Parathyroid adenoma (tissue), 2 donors: ENCODE results near the gene EDNRA.

Source experiments
- H2AFZ ChIP-seq: fragments of 300-600 bp; sonication (generic); one replicate; pipeline ENCODE4 v1.7.0; 2017; ENCODE audit warnings: antibody characterized with exemption, mild to moderate bottlenecking
- H3K27ac ChIP-seq: fragments of 300-600 bp; sonication (generic); one replicate; pipeline ENCODE4 v1.7.0; 2017
- H3K27me3 ChIP-seq: fragments of 300-600 bp; sonication (generic); one replicate; pipeline ENCODE4 v1.7.0; 2017; ENCODE audit warnings: low read length; ENCODE audit not compliant: control insufficient read depth, insufficient read depth
- H3K36me3 ChIP-seq: fragments of 300-600 bp; sonication (generic); one replicate; pipeline ENCODE4 v1.7.0; 2017; ENCODE audit warnings: low read length; ENCODE audit not compliant: control insufficient read depth, insufficient read depth
- H3K4me1 ChIP-seq: fragments of 300-600 bp; sonication (generic); one replicate; pipeline ENCODE4 v1.7.0; 2017; ENCODE audit warnings: control low read depth
- H3K4me2 ChIP-seq: fragments of 300-600 bp; sonication (generic); one replicate; pipeline ENCODE4 v1.7.0; 2017; ENCODE audit warnings: low read length
- H3K4me3 ChIP-seq: fragments of 300-600 bp; sonication (generic); one replicate; pipeline ENCODE4 v1.7.0; 2017; ENCODE audit warnings: low read depth, low read length
- H3K79me2 ChIP-seq: fragments of 300-600 bp; sonication (generic); one replicate; pipeline ENCODE4 v1.7.0; 2017; ENCODE audit warnings: control low read depth
- H3K9ac ChIP-seq: fragments of 300-600 bp; sonication (generic); one replicate; pipeline ENCODE4 v1.7.0; 2017; ENCODE audit warnings: mild to moderate bottlenecking
- H3K9me3 ChIP-seq: fragments of 300-600 bp; sonication (generic); one replicate; pipeline ENCODE4 v1.7.0; 2017; ENCODE audit warnings: low read length; ENCODE audit not compliant: control insufficient read depth
- CTCF ChIP-seq: fragments of 300-600 bp; sonication (generic); IDR thresholded peaks from one replicate; pipeline ENCODE4 v1.7.0; 2017; ENCODE audit warnings: antibody characterized with exemption, mild to moderate bottlenecking
- donor health status: primary hyperparathyroidism.

EDNRA gene

GRCh38 chr4:147539959-147540358 lies 59.1 kb downstream of the EDNRA start:
- Histone ChIP-seq H3K79me2 (no peaks in the 10 kb centered on the region), H2AFZ (no peak overlapping the region), H3K4me2 (no peak overlapping the region), H3K4me1 (peaks cover 2% of the 10 kb centered on the region), H3K4me3 (no peak overlapping the region), H3K36me3 (no peaks in the 10 kb centered on the region), H3K27me3 (no peaks in the 10 kb centered on the region), H3K9me3 (no peaks in the 10 kb centered on the region), H3K9ac (no peak overlapping the region), H3K27ac (no peak overlapping the region)
- no peak for TF ChIP-seq CTCF

- no peak overlapping the region for H3K9ac ChIP-seq
- H3K27me3 ChIP-seq = no peaks in the 10 kb centered on the region
- H3K4me1 ChIP-seq = no peaks in the 10 kb centered on the region
- H3K9me3 ChIP-seq = no peaks in the 10 kb centered on the region
- no peak overlapping the region for H3K4me3 ChIP-seq
- H3K79me2 ChIP-seq = no peaks in the 10 kb centered on the region
- no peak overlapping the region for H2AFZ ChIP-seq
- no peak overlapping the region for H3K27ac ChIP-seq
- no peak overlapping the region for H3K4me2 ChIP-seq
- no peaks in the 10 kb centered on the region for H3K36me3 ChIP-seq
- no peak for TF ChIP-seq CTCF
These were observed 61.5 kb downstream of the EDNRA start for GRCh38 chr4:147542229-147542990.

- no peaks in the 10 kb centered on the region for H3K79me2 ChIP-seq
- no peak overlapping the region for H2AFZ ChIP-seq
- H3K4me1 ChIP-seq = no peaks in the 10 kb centered on the region
- no peak overlapping the region for H3K4me3 ChIP-seq
- no peak overlapping the region for H3K4me2 ChIP-seq
- H3K27me3 ChIP-seq = no peaks in the 10 kb centered on the region
- H3K9me3 ChIP-seq = no peaks in the 10 kb centered on the region
- TF ChIP-seq CTCF = no peak
- no peak overlapping the region for H3K9ac ChIP-seq
- H3K36me3 ChIP-seq = no peaks in the 10 kb centered on the region
- no peak overlapping the region for H3K27ac ChIP-seq
These were observed 62.1 kb downstream of the EDNRA start for GRCh38 chr4:147543034-147543433.

- Histone ChIP-seq H3K4me3 (no peak overlapping the region), H3K27me3 (no peaks in the 10 kb centered on the region), H3K4me1 (no peaks in the 10 kb centered on the region), H3K4me2 (no peak overlapping the region), H3K9ac (no peak overlapping the region), H3K9me3 (no peaks in the 10 kb centered on the region), H3K36me3 (no peaks in the 10 kb centered on the region), H2AFZ (no peak overlapping the region), H3K79me2 (no peaks in the 10 kb centered on the region), H3K27ac (no peak overlapping the region)
- TF ChIP-seq CTCF = no peak
These were observed 65.5 kb downstream of the EDNRA start for GRCh38 chr4:147546349-147546748.
